HS-27A (cell line): ENCODE data around the gene AKAP8L.
A peak's percentile ranks its signal among the peaks of the same experiment; 100 is the strongest.

Source experiments
- DNase-seq: peaks from one replicate; pipeline ENCODE4 v3.0.0-alpha.2; 2012; ENCODE audit warnings: low read depth, missing footprints

Gene AKAP8L

DNA sequence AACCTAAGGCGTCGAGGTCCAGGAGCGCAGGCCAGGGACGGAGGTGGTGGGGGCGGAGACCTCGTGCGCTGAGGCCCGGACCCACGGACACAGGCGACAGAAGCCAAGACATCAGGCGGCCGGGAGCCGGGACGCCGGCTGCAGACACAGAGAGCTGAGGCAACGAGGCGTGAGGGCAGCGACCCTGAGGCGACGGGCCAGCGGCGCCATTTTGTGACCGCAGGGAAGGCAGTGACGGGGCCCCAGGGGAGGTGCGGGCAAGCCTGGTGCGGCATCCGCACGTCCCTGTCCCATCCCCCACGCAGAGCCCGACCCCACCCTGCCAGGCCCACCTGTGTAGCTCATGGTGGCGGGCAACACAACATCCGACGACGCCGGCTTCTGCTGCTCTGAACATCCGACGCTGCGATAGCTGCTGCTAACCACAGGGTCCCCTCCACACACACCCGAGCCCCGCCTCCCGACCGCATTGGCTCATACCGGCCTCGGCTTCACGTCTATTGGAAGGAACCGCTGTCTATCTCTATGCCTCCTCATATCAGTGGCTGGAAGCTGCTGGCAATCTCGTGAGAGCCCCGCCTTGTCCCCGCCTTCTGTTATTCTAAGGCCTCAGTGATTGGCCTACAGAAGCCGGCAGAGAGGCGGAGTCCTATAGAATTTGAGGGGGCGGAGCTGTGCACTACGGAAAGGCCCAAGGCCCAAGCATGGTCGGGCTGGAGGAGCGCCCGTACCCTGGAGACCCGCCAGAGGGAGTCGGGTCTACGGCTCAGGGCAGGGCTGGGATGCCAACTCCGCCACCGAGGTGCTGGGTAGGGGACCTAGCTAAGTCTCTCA is at the start of gene AKAP8L:
Gene AKAP8L, minus strand, starts transcription at position 410 of the 834 bp plus-strand sequence. Its CDS starts 65 bp downstream, at position 345.
- peak; percentile 98 for DNase-seq

- DNase-seq: no peak
These were observed 49.0 kb upstream of the AKAP8L start for GRCh38 chr19:15467734-15468214.

GRCh38 chr19:15466851-15467733 is 48.3 kb upstream of the AKAP8L start:
- no peak for DNase-seq

GRCh38 chr19:15464394-15465385 is 45.9 kb upstream of the AKAP8L start, which contains the start of gene RASAL3:
RASAL3 (minus strand) TSS chr19:15464544; CDS start chr19:15464358, 186 bp downstream.
- DNase-seq: no peak

- DNase-seq: no peak
These were observed 45.1 kb upstream of the AKAP8L start for GRCh38 chr19:15463861-15464371.

GRCh38 chr19:15461694-15462093 is 42.9 kb upstream of the AKAP8L start:
- no peak for DNase-seq

GRCh38 chr19:15457701-15458484 is 39.1 kb upstream of the AKAP8L start:
- no peak for DNase-seq

- DNase-seq: no peak
These were observed 38.3 kb upstream of the AKAP8L start for GRCh38 chr19:15456871-15457700.

DNA sequence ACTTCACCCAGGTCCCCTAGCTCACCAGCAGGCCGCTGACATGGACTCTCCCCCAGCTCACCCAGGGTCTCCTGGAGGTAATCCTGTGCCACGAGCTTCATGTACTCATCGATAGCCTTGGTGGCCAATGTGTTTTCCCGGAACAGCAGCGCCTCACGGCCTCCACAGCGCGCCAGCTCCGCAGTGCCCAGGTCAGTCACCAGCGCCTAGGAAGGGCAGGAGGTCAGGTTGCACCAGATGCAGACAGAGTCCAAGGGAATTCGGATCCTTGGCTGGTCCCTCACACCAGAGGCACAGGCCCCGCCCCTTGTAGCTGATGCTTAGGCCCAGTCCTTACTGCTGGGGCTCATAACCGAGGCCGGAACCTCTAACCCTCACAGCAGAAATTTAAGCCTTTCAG is 37.7 kb upstream of the AKAP8L start:
- no peak for DNase-seq

DNA sequence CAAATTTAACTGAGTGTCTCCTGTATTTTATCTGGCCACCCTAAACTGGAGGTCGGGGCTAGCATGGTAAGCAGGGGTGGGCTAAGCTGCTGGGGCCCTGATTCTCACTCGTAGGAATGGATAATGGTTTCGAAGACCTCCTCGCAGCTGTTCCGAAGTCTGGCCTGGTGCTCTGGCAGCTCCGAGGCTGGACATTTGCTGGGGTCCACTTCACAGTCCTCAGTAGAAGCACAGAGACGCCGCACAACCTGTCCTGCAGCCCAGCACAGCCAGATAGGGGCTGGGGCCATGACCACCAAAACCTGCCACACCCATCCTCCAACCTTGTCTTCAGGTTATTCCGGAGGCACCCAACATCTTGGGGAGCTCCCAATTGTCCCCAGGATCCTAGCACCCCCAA is 37.2 kb upstream of the AKAP8L start:
- DNase-seq: no peak

- DNase-seq: no peak
These were observed 35.4 kb upstream of the AKAP8L start for GRCh38 chr19:15453906-15454860.

DNA sequence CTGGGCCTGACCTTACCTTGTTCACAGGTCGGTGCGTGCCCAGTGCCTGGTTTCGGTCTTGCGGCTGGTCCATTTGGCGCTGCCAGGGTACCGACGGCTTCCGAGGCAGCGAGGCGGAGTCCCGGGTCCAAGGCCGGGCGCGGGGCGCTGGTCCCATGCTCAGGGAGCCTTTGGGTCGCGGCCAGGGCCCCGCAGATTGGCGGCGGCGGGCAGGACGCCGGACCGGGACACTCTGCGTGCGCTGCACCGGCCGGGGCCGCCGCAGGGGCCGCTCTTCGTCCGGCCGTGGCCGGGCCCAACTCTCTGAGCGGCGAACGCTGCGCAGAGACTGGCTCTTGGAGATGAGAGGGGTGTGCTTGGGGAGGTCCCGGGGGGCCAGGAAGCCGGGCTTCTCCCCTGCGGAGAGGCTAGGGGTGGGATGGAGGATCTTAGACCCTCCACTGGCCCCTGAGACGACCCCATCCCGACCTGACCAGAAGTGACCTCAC is 34.3 kb upstream of the AKAP8L start:
- DNase-seq: no peak

DNA sequence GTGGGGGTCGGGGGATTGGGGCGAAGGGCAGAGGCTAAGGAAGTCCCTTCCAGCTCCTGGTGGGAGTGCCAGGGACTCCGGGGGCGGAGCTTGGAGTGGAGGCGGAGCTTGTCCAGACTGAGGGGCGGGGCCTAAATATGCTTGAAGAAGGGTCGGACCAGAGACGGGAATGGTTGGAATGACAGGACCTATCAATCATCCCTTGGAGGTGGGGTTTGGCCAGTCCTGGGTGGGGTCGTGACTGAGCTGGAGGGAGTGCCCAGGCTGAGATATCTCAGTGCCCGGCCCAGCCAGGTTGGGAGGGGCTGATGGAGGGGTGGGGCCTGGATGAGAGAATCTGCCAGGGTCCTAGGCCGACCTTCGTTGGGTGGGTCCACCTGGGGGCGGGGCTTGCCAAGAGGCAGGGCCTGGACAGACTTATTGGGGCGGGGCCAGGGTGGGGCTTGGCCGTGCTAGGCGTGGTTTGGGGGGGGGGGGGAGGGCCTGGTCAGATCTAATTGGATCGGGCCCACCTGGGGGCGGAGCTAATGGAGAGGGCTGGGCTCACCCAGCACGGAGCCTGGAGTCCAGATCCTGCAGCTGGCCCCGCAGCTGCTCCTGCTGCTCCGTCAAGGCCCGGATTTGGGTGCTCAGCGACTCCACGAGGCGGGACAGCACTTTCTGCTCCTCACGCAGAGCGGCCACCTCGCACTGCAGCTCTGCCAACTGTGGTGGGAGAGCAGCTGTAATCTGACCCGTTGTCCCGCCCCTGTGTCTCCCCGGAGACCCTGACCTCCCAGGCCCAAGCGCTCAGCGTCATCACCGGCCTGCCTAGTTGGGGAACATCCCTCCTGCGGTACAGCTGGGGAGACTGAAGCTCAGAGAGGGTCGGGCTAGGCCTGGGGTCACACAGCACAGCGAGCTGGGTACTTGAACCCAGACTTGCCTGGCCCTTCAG is 33.6 kb upstream of the AKAP8L start:
- no peak for DNase-seq

DNA sequence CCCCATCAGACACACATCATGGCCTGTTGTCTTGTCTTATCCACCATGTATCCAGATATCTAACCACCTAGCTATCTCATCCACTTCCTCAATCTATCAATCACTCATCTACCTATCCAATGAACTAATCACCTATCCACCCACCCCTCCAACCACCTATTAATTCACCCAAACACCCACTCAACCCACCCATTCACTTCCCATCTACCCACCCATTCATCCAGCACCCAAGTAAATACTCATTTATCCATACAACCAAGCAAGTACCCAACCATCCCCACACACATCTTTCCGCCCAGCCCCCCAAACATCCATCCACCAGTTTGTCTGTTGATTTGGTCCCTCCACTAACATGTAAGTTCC is 31.7 kb upstream of the AKAP8L start:
- no peak for DNase-seq

- DNase-seq: no peak
These were observed 31.1 kb upstream of the AKAP8L start, which contains the start of gene WIZ for GRCh38 chr19:15449620-15450527. WIZ (minus strand) TSS chr19:15449956; CDS start chr19:15448307, 1,649 bp downstream.
